HG03439 (cell line): ENCODE results near the gene SLC25A22.

Experiments used
- ATAC-seq: cut with Tn5 transposase; IDR thresholded peaks from one replicate; pipeline ENCODE4 v1.9.1; 2021; ENCODE audit warnings: mild to moderate bottlenecking, moderate library complexity; ENCODE audit not compliant: unreplicated experiment

Gene SLC25A22

GRCh38 chr11:774873-775592, 23.0 kb downstream of the SLC25A22 start:
- ATAC-seq, result no peak

- no peak for ATAC-seq
Observed at GRCh38 chr11:773830-774229, 24.3 kb downstream of the SLC25A22 start.

DNA sequence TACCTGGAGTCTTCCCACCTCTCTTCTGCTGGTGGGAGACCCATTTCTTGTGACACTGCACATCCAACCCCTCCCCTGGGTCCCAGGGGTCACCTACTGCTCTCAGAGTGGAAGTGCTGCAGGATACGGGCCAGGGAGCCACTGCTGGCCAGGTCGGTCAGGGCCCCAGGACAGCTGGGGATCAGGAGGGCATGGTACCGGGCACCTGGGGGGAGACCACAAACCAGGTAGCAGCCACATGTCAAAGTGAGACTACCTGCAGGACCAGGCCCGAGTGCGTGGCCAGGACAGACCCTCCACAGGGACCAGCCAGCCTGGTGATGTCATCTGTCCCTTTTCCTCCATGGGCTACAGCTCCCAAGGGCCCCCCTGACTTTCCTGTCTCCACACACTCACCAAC, 24.7 kb downstream of the SLC25A22 start:
- ATAC-seq, result no peak

DNA sequence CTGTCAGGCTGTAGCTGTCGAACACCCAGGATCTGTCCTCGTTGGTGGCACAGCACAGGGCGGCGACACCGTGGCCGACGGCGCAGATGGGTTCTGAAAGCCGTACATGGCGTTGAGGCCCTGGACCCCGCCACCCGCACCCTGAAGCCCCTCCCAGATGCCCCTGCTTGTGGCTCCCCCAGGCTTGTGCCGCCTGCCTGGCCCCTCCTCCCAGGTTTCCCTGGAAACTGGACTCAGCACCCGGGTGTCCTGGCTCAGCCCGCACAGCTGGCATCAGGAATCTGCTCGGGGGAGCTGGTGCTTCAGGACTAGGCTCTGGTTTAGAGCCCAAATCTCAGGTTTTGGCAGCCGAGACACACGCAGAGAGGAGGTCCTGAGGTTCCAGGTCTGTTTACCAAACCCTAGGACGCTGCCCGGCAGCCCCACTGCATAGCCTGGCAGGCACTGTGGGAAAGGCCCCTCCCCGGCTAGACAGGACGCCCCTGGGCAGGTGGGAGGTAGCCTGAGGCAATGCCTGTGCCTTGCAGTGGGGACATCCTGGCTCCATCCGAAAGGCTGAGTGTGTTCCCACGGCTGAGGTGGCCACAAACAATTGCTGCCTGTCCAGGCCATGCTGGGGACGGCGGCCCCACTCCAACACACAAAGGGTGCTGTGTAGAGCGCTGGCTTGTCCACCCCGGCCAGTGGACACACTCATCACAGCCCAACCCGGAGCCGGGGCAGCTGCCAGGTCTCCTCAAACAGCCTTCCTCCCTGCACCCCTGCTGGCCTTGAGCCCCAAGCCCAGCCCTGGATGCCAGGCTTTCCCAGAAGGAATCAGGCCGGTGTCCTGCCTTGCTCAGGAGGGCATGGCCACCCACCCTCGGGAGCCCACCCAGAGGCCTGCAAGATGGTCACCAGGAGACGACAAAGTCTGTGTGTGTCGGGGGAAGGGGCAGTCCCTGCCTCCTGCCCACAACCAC, 25.4 kb downstream of the SLC25A22 start:
- no peak for ATAC-seq

DNA sequence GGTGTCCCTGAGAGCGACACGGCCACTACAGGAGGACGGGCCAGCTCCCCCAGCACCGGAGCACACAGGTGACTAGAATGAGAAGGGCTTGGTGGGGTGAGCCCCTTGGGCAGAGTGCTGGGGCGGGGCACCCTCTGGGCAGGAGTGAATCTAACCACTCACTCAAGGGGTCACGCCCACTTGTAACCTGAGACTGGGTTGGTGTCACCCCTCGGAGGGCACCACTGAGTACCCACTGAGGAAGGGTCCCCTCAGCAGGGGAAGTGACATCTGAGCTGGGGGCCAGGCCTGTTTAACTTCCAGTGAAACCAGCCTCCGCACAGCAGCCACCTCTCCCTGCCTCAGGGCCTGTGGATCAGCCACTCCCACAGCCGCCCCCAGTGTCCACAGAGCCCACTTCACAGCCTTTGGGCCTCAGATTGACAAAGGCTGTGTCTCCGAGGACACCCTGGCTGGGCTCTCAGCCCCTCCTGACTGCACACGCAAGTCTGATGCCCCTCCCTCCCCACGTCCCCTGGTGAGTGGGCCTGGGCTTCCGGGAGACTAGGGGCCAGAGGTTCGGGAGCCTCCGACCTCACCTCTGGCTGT, 26.4 kb downstream of the SLC25A22 start:
- ATAC-seq, result no peak

GRCh38 chr11:770642-771616, 27.2 kb downstream of the SLC25A22 start:
- no peak for ATAC-seq

GRCh38 chr11:769887-770641, 28.0 kb downstream of the SLC25A22 start:
- no peak for ATAC-seq

- no peak for ATAC-seq
Observed at GRCh38 chr11:767238-767637, 30.8 kb downstream of the SLC25A22 start.

GRCh38 chr11:766936-767210, 31.2 kb downstream of the SLC25A22 start:
- ATAC-seq, result no peak

DNA sequence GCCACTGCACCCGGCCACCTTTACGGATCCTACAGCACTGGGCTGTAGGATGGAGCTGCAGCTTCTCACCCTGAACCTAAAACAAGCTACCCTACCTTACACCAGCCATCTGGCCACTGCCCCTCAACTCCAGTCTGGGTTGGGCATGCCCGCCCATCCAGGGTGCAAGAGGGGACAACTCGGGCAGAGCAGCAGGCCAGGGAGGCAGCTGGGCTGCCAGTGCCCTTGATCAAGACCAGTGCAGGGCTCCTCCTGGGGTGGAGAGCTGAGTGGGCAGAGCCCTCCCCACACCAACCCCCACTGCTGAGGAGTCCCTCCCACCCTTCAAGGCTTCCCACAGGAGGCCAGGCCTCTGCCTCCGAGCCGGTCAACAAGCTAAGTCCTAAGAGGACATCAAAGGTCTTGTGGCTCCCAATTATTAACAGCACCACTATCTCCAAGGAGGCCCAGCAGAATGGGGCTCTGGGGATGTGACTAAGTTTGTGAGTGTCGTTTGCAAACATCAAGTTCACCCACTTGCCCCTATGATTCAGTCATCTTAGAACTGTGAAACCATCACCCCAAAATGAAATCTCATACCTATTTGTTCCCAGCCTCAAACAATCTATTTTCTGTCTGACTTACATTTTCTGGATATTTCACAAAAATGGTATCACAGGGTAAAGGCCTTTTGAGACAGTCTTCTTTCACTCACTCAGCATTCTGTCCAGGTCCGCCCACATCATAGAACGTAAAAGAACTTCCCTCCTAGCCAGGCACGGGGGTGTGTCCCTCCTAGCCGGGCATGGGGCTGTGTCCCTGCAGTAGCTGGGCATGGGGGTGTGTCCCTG, 31.8 kb downstream of the SLC25A22 start:
- no peak for ATAC-seq

GRCh38 chr11:765802-766091, 32.3 kb downstream of the SLC25A22 start:
- no peak for ATAC-seq

DNA sequence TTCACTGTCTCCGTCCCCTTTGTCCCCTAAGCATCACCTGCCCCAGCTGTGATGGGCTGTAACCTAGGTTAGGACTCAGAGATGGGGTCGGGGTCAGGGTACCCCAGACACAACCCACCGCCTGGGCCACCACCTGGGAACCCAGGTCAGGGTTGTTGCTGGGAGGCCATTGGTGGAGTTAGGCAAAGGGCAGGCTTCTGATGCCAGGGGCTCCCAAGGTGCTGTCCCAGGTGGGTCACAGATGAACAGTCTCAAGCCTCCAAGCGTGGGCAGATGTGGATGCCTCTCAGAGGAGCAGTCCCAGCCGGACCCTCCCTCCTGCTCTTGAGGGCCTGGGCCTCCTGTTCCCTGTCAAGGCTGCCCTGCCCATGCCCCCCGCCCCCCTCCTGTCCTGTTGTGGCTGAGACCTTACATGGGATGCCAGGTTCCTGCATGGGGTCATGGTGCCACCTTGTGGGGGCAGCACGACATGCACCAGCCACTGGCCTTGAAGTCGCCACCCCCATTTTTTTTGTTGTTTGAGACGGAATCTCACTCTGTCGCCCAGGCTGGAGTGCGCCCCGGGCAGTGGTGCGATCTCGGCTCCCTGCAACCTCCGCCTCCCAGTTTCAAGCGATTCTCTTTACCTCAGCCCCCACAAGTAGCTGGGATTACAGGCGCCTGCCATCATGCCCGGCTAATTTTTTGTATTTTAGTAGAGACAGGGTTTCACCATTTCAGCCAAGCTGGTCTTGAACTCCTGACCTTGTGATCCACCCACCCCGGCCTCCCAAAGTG, 32.9 kb downstream of the SLC25A22 start:
- no peak for ATAC-seq

DNA sequence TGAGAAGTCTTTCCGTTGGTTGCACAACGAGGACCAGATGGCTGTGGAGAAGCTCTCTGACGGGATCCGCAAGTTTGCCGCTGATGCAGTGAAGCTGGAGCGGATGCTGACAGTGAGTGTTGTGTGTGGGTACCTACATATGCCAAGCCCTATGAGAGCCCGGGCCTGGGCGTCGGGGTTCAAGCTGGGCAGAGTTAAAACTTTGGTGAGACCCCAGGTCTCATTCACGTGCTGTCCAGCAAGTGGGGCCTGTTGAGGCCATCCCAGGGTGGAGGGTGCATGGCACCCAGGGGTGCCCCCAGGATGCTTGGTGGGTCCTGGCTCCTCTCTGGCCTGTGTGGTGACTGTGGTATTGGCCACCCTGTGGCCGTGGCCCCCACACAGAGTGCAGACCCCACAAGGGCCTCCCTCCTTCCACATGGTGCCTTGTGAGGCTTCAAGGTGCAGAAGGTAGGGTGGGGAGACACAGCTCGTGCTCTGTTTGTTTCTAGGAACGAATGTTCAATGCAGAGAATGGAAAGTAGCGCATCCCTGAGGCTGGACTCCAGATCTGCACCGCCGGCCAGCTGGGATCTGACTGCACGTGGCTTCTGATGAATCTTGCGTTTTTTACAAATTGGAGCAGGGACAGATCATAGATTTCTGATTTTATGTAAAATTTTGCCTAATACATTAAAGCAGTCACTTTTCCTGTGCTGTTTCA, 33.6 kb downstream of the SLC25A22 start:
- no peak for ATAC-seq

GRCh38 chr11:763549-764321, 34.3 kb downstream of the SLC25A22 start:
- ATAC-seq, result no peak

DNA sequence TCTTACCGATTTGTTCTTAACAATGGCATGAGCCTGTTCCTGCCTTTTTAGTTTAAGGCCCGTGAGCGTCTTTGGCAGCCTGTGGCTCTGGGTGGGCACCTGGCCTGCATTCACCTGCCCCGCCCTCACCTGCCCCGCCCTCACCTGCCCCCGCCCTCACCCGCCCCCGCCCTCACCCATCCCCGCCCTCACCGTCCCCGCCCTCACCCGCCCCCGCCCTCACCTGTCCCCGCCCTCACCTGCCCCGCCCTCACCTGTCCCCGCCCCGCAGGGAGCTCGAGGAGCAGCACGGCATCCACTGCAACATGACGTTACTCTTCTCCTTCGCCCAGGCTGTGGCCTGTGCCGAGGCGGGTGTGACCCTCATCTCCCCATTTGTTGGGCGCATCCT, 35.0 kb downstream of the SLC25A22 start:
- no peak for ATAC-seq

DNA sequence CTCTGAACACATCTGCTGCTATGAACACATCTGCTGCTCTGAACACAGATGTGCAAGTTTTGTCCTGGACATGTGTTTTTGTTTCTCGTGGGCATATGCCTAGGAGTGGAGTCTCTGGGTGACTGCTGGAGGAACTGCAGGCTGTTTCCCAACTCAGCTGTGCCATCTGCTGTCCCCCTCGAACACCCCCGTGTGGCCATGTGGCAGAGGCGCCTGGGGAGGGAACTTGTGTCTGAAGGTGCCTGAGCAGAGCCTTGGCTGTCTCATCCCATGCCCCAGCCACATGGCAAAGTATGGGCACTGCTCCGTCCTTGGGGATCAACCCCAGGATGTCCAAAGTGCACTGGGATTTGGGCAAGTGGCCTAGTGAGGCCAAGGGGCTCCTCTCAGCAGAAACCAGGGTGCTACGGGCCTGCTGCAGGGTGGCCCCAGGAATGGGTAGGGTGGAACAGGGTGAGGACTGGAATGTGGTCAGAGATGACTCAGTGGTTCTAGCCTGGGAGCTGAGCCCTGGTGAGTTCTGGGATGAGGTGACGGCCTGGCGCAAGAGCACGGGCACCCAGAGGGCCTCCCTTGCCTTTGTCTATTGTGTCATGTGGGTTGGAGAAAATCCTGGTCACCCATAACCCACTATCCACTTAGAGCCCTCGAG, 35.5 kb downstream of the SLC25A22 start:
- no peak for ATAC-seq
